ENCODE results near the gene DDIT4. TPM values are rescaled to one million over a fixed set of nuclear protein-coding genes. Genes with fewer than 3 reads are reported as not detected.

DDIT4 gene
- total and polyA plus RNA-seq, 9 of the 15 experiments (the other 6 are each of a cell fraction or from before 2014, with no cell fraction given), result 8.2 to 675 (median 159) TPM

DNA sequence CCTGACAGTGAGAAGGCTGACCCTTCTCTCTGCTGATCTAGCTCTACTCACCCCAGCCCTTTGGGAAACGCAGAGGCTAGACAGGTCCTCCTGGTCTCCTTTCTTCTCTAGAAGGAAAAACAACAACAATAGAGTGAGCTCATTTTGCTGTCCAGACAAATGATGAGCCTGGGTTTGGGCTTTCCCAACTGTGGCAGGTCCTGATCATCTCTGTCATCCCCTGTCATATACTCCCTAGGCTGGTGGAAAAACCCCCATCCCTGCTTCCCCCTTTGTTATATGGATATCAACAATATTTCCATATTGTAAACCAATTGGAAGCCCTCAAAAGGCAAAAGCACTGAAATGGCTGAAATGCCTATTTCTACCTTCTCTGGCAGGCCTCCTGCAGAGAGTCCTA lies 9.2 kb upstream of the DDIT4 start:
- in situ Hi-C loops (cut with MboI), result no loop called here
- TF ChIP-seq POLR3A (IDR thresholded peaks at IDR 0.05; ENCODE audit: borderline replicate concordance, extremely low read depth, insufficient read depth, insufficient read length) (no peak), SRF (CRISPR knock-in tag; IDR thresholded peaks at IDR 0.05) (0 out of 4 replicates have a peak, but pooled peaks of 1 of the 2 experiments have one; percentile 3)
- CTCF ChIA-PET (ENCODE audit: low intra/inter-chr PET ratio), result no interaction called here

DNA sequence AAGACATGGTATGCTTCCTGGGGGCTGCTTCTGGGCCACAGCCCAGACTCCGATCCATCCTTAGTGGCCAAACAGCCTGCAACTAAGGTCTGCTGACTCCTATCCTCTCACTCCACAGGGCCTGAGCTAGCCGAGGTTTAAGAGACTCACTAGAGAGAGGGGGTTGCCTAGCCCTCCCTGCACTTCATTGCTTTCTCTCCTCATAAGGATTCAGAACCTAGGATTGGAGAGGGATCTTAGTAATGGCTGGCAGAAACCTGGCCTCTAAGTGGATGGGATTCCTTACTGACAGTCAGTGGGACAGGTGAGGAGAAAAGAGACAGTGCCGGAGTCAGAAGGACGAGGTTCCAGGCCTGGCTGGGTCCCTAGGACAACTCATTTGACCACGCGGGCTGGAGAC lies 8.2 kb upstream of the DDIT4 start:
- 73% methylated on average over 6 of the region's 6 CpGs for WGBS (ENCODE audit: insufficient coverage, low coverage, missing lambda C conversion rate)
- TF ChIP-seq, protein P1, sequence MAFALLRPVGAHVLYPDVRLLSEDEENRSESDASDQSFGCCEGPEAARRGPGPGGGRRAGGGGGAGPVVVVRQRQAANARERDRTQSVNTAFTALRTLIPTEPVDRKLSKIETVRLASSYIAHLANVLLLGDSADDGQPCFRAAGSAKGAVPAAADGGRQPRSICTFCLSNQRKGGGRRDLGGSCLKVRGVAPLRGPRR (CRISPR knock-in tag; IDR thresholded peaks at IDR 0.05), result no peak
- TF ChIP-seq, protein P2, sequence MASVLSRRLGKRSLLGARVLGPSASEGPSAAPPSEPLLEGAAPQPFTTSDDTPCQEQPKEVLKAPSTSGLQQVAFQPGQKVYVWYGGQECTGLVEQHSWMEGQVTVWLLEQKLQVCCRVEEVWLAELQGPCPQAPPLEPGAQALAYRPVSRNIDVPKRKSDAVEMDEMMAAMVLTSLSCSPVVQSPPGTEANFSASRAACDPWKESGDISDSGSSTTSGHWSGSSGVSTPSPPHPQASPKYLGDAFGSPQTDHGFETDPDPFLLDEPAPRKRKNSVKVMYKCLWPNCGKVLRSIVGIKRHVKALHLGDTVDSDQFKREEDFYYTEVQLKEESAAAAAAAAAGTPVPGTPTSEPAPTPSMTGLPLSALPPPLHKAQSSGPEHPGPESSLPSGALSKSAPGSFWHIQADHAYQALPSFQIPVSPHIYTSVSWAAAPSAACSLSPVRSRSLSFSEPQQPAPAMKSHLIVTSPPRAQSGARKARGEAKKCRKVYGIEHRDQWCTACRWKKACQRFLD (CRISPR knock-in tag; IDR thresholded peaks at IDR 0.05), result 0 out of 2 replicates have a peak, but pooled peaks have one; percentile 6
- TF ChIP-seq SIX5 (IDR thresholded peaks at IDR 0.05; ENCODE audit: borderline replicate concordance in 1 of 2, insufficient read depth in 1 of 2, low read depth in 1 of 2, low read length in 2 of 2) (no peak), SMAD1 (IDR thresholded peaks at IDR 0.05; ENCODE audit: low read depth, low read length, partially characterized antibody) (no peak), NFIC (IDR thresholded peaks at IDR 0.05) (no peak)
- TF ChIP-seq, protein P3, sequence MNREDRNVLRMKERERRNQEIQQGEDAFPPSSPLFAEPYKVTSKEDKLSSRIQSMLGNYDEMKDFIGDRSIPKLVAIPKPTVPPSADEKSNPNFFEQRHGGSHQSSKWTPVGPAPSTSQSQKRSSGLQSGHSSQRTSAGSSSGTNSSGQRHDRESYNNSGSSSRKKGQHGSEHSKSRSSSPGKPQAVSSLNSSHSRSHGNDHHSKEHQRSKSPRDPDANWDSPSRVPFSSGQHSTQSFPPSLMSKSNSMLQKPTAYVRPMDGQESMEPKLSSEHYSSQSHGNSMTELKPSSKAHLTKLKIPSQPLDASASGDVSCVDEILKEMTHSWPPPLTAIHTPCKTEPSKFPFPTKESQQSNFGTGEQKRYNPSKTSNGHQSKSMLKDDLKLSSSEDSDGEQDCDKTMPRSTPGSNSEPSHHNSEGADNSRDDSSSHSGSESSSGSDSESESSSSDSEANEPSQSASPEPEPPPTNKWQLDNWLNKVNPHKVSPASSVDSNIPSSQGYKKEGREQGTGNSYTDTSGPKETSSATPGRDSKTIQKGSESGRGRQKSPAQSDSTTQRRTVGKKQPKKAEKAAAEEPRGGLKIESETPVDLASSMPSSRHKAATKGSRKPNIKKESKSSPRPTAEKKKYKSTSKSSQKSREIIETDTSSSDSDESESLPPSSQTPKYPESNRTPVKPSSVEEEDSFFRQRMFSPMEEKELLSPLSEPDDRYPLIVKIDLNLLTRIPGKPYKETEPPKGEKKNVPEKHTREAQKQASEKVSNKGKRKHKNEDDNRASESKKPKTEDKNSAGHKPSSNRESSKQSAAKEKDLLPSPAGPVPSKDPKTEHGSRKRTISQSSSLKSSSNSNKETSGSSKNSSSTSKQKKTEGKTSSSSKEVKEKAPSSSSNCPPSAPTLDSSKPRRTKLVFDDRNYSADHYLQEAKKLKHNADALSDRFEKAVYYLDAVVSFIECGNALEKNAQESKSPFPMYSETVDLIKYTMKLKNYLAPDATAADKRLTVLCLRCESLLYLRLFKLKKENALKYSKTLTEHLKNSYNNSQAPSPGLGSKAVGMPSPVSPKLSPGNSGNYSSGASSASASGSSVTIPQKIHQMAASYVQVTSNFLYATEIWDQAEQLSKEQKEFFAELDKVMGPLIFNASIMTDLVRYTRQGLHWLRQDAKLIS (CRISPR knock-in tag; IDR thresholded peaks at IDR 0.05), result peak; percentile 23; the same call in 1 of the 2 replicates

More for the DNA sequence above, 9.2 kb upstream of the DDIT4 start:
- ATAC-seq (no peak), FAIRE-seq (no peak), DNase-seq (ENCODE audit: extremely low read depth in 1 of 4, low spot score in 3 of 4) (no peak)
- Histone ChIP-seq H3K4me2 (ENCODE audit: insufficient read depth, low read length) (no peak overlapping the region), H4K20me1 (replicated peaks; ENCODE audit: control insufficient read depth, insufficient read depth, low read length) (no peaks in the 10 kb centered on the region), H3K9ac (ENCODE audit: insufficient read depth in 1 of 2, low read depth in 2 of 2, low read length in 2 of 2) (no peak overlapping the region), H3K27me3 (ENCODE audit: control insufficient read depth in 2 of 2, insufficient read depth in 2 of 2, low read length in 2 of 2) (no peaks in the 10 kb centered on the region), H3K36me3 (ENCODE audit: control insufficient read depth, insufficient read depth, low read length) (no peaks in the 10 kb centered on the region), H2AFZ (ENCODE audit: low read depth, low read length) (peak overlapping the region; percentile 47; the same call in 1 of the 2 replicates), H3K9me1 (ENCODE audit: control insufficient read depth, insufficient read depth, low read length) (no peaks in the 10 kb centered on the region), H3K4me3 (no peak overlapping the region), H3K27ac (ENCODE audit: extremely low read depth, low read depth, low read length) (peak overlapping the region; percentile 13; the same call in 1 of the 3 replicates), H3K4me1 (replicated peaks in 1 of 2; ENCODE audit: control insufficient read depth in 2 of 2, insufficient read depth in 2 of 2, low read length in 2 of 2) (peaks cover 46 to 47% of the 10 kb centered on the region in 2 experiments), H3K79me2 (ENCODE audit: control insufficient read depth, insufficient read depth, low read length) (no peaks in the 10 kb centered on the region), H3K9me3 (replicated peaks; ENCODE audit: control insufficient read depth, insufficient read depth, low read depth, low read length) (no peaks in the 10 kb centered on the region)
- WGBS (ENCODE audit: insufficient coverage, low coverage, missing lambda C conversion rate), result 67% methylated on average over 1 of the region's 1 CpG
- POLR2A ChIA-PET, result interaction anchor here (1.1 to 15.0 kb wide), 5 partner anchors 11 to 62 kb away, joined by 3 to 277 read pairs (median 9); partner anchors contain the start of genes ANAPC16, ASCC1 and DDIT4
- intact Hi-C loops (cut with micrococcal nuclease), result no loop called here
- no TSS peak for BruUV-seq (replicated peaks)

More for the DNA sequence above, 8.2 kb upstream of the DDIT4 start:
- Histone ChIP-seq H3K4me2 (ENCODE audit: insufficient read depth, low read length) (no peak overlapping the region), H3K27me3 (ENCODE audit: control insufficient read depth in 2 of 2, insufficient read depth in 2 of 2, low read length in 2 of 2) (no peaks in the 10 kb centered on the region), H3K79me2 (ENCODE audit: control insufficient read depth, insufficient read depth, low read length) (no peaks in the 10 kb centered on the region), H4K20me1 (replicated peaks; ENCODE audit: control insufficient read depth, insufficient read depth, low read length) (no peaks in the 10 kb centered on the region), H3K4me1 (replicated peaks in 1 of 2; ENCODE audit: control insufficient read depth in 2 of 2, insufficient read depth in 2 of 2, low read length in 2 of 2) (peaks cover 39 to 40% of the 10 kb centered on the region in 2 experiments), H3K9ac (ENCODE audit: insufficient read depth in 1 of 2, low read depth in 2 of 2, low read length in 2 of 2) (peak overlapping the region; percentile 24 to 55; a peak in 1 of 4 replicates), H3K36me3 (ENCODE audit: control insufficient read depth, insufficient read depth, low read length) (no peaks in the 10 kb centered on the region), H3K9me1 (ENCODE audit: control insufficient read depth, insufficient read depth, low read length) (no peaks in the 10 kb centered on the region), H3K9me3 (replicated peaks; ENCODE audit: control insufficient read depth, insufficient read depth, low read depth, low read length) (no peaks in the 10 kb centered on the region), H2AFZ (ENCODE audit: low read depth, low read length) (peak overlapping the region; percentile 24), H3K4me3 (no peak overlapping the region), H3K27ac (ENCODE audit: extremely low read depth, low read depth, low read length) (peak overlapping the region; percentile 10; the same call in 2 of the 3 replicates)
- no peak for FAIRE-seq
- ChIA-PET CTCF (ENCODE audit: low intra/inter-chr PET ratio) (no interaction called here), POLR2A (interaction anchor here (1.2 to 15.0 kb wide), 5 partner anchors 10 to 56 kb away, joined by 4 to 277 read pairs (median 10); partner anchors contain the start of genes ANAPC16, ASCC1 and DDIT4)
- no peak for DNase-seq (ENCODE audit: extremely low read depth in 1 of 4, low spot score in 3 of 4)
- intact Hi-C loops (cut with micrococcal nuclease) (no loop called here), in situ Hi-C loops (cut with MboI) (no loop called here)
- BruUV-seq (replicated peaks), result no TSS peak
- ATAC-seq, result no peak
